DMS153 treated with DMSO at 0.1 percent for 48 hours (cell line): Measurements from ENCODE around the gene NR2F2.

Experiments used
- DNase-seq: peaks from one replicate; lab custom pipeline; 2025; ENCODE audit not compliant: unreplicated experiment; lab: John Stamatoyannopoulos, UW

The NR2F2 gene

GRCh38 chr15:96331144-96331944, 844 bp downstream of the NR2F2 start:
- DNase-seq, result no peak

GRCh38 chr15:96331945-96332636, 1.6 kb downstream of the NR2F2 start:
- DNase-seq, result no peak

GRCh38 chr15:96332637-96333121, 2.2 kb downstream of the NR2F2 start:
- no peak for DNase-seq

- DNase-seq, result no peak
Measured at GRCh38 chr15:96333131-96334016, 2.9 kb downstream of the NR2F2 start.

GRCh38 chr15:96334017-96334704, 3.7 kb downstream of the NR2F2 start:
- no peak for DNase-seq

- no peak for DNase-seq
Measured at GRCh38 chr15:96334705-96335410, 4.4 kb downstream of the NR2F2 start.

- no peak for DNase-seq
Measured at GRCh38 chr15:96335411-96336024, 5.0 kb downstream of the NR2F2 start.

GRCh38 chr15:96336108-96336595, 5.7 kb downstream of the NR2F2 start:
- no peak for DNase-seq

- no peak for DNase-seq
Measured at GRCh38 chr15:96336596-96337364, 6.3 kb downstream of the NR2F2 start.

- DNase-seq, result no peak
Measured at GRCh38 chr15:96337365-96338023, 7.0 kb downstream of the NR2F2 start.

GRCh38 chr15:96338074-96338765, 7.7 kb downstream of the NR2F2 start:
- DNase-seq, result no peak

GRCh38 chr15:96338766-96339618, 8.5 kb downstream of the NR2F2 start:
- DNase-seq, result no peak

GRCh38 chr15:96339619-96340347, 9.3 kb downstream of the NR2F2 start:
- no peak for DNase-seq

- no peak for DNase-seq
Measured at GRCh38 chr15:96340348-96340597, 9.8 kb downstream of the NR2F2 start.

- no peak for DNase-seq
Measured at GRCh38 chr15:96340598-96341512, 10.4 kb downstream of the NR2F2 start.
